ENCODE results near the gene EXOC6.

- TF ChIP-seq TBP (CRISPR knock-in tag; IDR thresholded peaks at IDR 0.05): no peak
- no peak for TF ChIP-seq ZNF234 (CRISPR knock-in tag; conservative IDR thresholded peaks at IDR 0.05)
- TF ChIP-seq CTCF (CRISPR knock-in tag; IDR thresholded peaks at IDR 0.05): no peak
- TF ChIP-seq CSRNP2 (CRISPR knock-in tag; conservative IDR thresholded peaks at IDR 0.05; ENCODE audit: low read depth): no peak
- TF ChIP-seq STAG1 (CRISPR knock-in tag; IDR thresholded peaks at IDR 0.05): no peak
- TF ChIP-seq ZNF777 (CRISPR knock-in tag; IDR thresholded peaks at IDR 0.05): no peak
- TF ChIP-seq CHD2 (IDR thresholded peaks at IDR 0.05; ENCODE audit: low read depth, low read length): no peak
- TF ChIP-seq GMEB1 (CRISPR knock-in tag; IDR thresholded peaks at IDR 0.05; ENCODE audit: borderline replicate concordance): no peak
- TF ChIP-seq KDM5B (CRISPR knock-in tag; IDR thresholded peaks at IDR 0.05; ENCODE audit: borderline replicate concordance): no peak
- no peak for TF ChIP-seq USF2 (IDR thresholded peaks at IDR 0.05; ENCODE audit: low read depth, low read length)
- no peak for TF ChIP-seq USF2 (CRISPR knock-in tag; IDR thresholded peaks at IDR 0.05; ENCODE audit: borderline replicate concordance)
- no peak for TF ChIP-seq POLR2A (IDR thresholded peaks at IDR 0.05; ENCODE audit: insufficient read depth in 1 of 2, low read depth in 2 of 2, low read length in 2 of 2)
These were observed 239.5 kb downstream of the EXOC6 start for GRCh38 chr10:93087846-93088245.
